DLD1 (cell line): Measurements from ENCODE around the gene NHSL1.

Experiments used
- in situ Hi-C: cut with HindIII; loops from 2 replicates; pipeline ENCODE4 v1.10.0; 2017; ENCODE audit warnings: low sequenced_read_pairs

Gene NHSL1

GRCh38 chr6:138374815-138375214, 124.5 kb downstream of the NHSL1 start:
- in situ Hi-C loops = no loop called here

GRCh38 chr6:138374230-138374629, 125.1 kb downstream of the NHSL1 start:
- in situ Hi-C loops = no loop called here

GRCh38 chr6:138372711-138373463, 126.4 kb downstream of the NHSL1 start:
- in situ Hi-C loops = no loop called here
